Uterus (tissue), 4 donors: ENCODE measurements around the gene CRNKL1. TPM values are rescaled to one million over a fixed set of nuclear protein-coding genes. Genes with fewer than 3 reads are reported as not detected.
A peak's percentile ranks its signal among the peaks of the same experiment; 100 is the strongest.

Experiments
- DNase-seq, 2 donors: peaks; one replicate each; pipeline ENCODE4 v3.0.0-alpha.2; 2019 to 2020
- H3K27ac ChIP-seq, 2 donors: fragments of 200-600 bp; sonication (generic); 1 replicate in 1 of 2; 2 replicates in 1 of 2; pipeline ENCODE4 v1.5.1; 2016 to 2018
- H3K27me3 ChIP-seq, 2 donors: fragments of 200-600 bp; sonication (generic); one replicate each; pipeline ENCODE4 v1.5.1; 2018 to 2019; ENCODE audit warnings: control low read depth in 1 of 2
- H3K36me3 ChIP-seq, 2 donors: fragments of 200-600 bp; sonication (generic); one replicate each; pipeline ENCODE4 v1.5.1; 2019; ENCODE audit warnings: control low read depth in 1 of 2
- H3K4me1 ChIP-seq, 2 donors: fragments of 200-600 bp; sonication (generic); one replicate each; pipeline ENCODE4 v1.5.1; 2018 to 2019; ENCODE audit warnings: control low read depth in 1 of 2
- H3K4me3 ChIP-seq, 2 donors: fragments of 200-600 bp; sonication (generic); 1 replicate in 1 of 2; 2 replicates in 1 of 2; pipeline ENCODE4 v1.5.1; 2018 to 2019; ENCODE audit warnings: mild to moderate bottlenecking in 1 of 2
- H3K9me3 ChIP-seq, 2 donors: fragments of 200-600 bp; sonication (generic); one replicate each; pipeline ENCODE4 v1.5.1; 2019; ENCODE audit warnings: control low read depth in 1 of 2
- CTCF ChIP-seq, 4 experiments: fragments of 200-600 bp in 2 of 4; fragments of 450-650 bp in 2 of 4; sonication (generic) in 2 of 4; IDR thresholded peaks; one replicate each; pipeline ENCODE4 v1.5.1; 2016 to 2019; ENCODE audit warnings: antibody characterized with exemption in 4 of 4, mild to moderate bottlenecking in 2 of 4, moderate library complexity in 1 of 4
- POLR2A ChIP-seq, 2 donors: fragments of 450-650 bp; IDR thresholded peaks; one replicate each; pipeline ENCODE4 v1.6.1; 2016; ENCODE audit warnings: antibody characterized with exemption in 2 of 2, mild to moderate bottlenecking in 1 of 2, moderate library complexity in 1 of 2
- intact Hi-C: fragments of 100-400 bp; cut with DNase I; formaldehyde crosslinking; loops from one replicate; pipeline ENCODE4 v1.15.1; 2023; ENCODE audit warnings: low total_unique reads
- total RNA-seq, 4 donors: library from RNA; depleted of rRNA in 3 of 4; stranded (reverse); fragments of >200 nt in 3 of 4; gene quantifications; one replicate each; pipeline versions ENCODE4 v1.1.0 to v1.2.4, GENCODE V29; 2014 to 2023
- donor health status: DM: yes; HTN: yes; CAD: no.

Gene CRNKL1
- total RNA-seq, 4 donors from 2014 or later = 21.8 to 58.4 (median 38.4) TPM

GRCh38 chr20:19991854-19992253 lies 60.4 kb downstream of the CRNKL1 start:
- Histone ChIP-seq H3K9me3 (no peaks in the 10 kb centered on the region), H3K36me3 (no peaks in the 10 kb centered on the region), H3K4me1 (peaks cover 7 to 13% of the 10 kb centered on the region in 2 donors), H3K27ac (peak overlapping the region in 1 of 2 donors; percentile 67), H3K27me3 (no peaks in the 10 kb centered on the region), H3K4me3 (no peak overlapping the region)
- DNase-seq = no peak
- intact Hi-C loops = loop anchor here (10.0 kb wide), 2 partner anchors 177 to 297 kb away; no protein-coding TSS in a partner anchor
- TF ChIP-seq CTCF (IDR thresholded peaks at IDR 0.05) = no peak
- no peak for TF ChIP-seq POLR2A (IDR thresholded peaks at IDR 0.05)

GRCh38 chr20:19991308-19991707 lies 61.0 kb downstream of the CRNKL1 start:
- Histone ChIP-seq H3K27ac (no peak overlapping the region), H3K4me3 (no peak overlapping the region), H3K4me1 (peaks cover 12 to 13% of the 10 kb centered on the region in 2 donors), H3K36me3 (no peaks in the 10 kb centered on the region), H3K9me3 (no peaks in the 10 kb centered on the region), H3K27me3 (no peaks in the 10 kb centered on the region)
- intact Hi-C loops = loop anchor here (10.0 kb wide), 2 partner anchors 177 to 297 kb away; no protein-coding TSS in a partner anchor
- no peak for DNase-seq
- TF ChIP-seq CTCF (IDR thresholded peaks at IDR 0.05) = no peak
- TF ChIP-seq POLR2A (IDR thresholded peaks at IDR 0.05) = no peak

GRCh38 chr20:19990850-19991249 lies 61.4 kb downstream of the CRNKL1 start:
- Histone ChIP-seq H3K4me1 (peaks cover 13 to 14% of the 10 kb centered on the region in 2 donors), H3K9me3 (no peaks in the 10 kb centered on the region), H3K36me3 (no peaks in the 10 kb centered on the region), H3K27me3 (no peaks in the 10 kb centered on the region), H3K27ac (no peak overlapping the region), H3K4me3 (no peak overlapping the region)
- intact Hi-C loops = loop anchor here (10.0 kb wide), 2 partner anchors 176 to 296 kb away; no protein-coding TSS in a partner anchor
- TF ChIP-seq CTCF (IDR thresholded peaks at IDR 0.05) = no peak
- no peak for TF ChIP-seq POLR2A (IDR thresholded peaks at IDR 0.05)
- no peak for DNase-seq

- H3K36me3 ChIP-seq = no peaks in the 10 kb centered on the region
- no peaks in the 10 kb centered on the region for H3K9me3 ChIP-seq
- intact Hi-C loops = no loop called here
- no peak for DNase-seq
- H3K4me1 ChIP-seq = peaks cover under 1 to 8% of the 10 kb centered on the region in 2 donors
- no peak overlapping the region for H3K4me3 ChIP-seq
- no peaks in the 10 kb centered on the region for H3K27me3 ChIP-seq
- peak overlapping the region; percentile 30 to 73 for H3K27ac ChIP-seq
- TF ChIP-seq POLR2A (IDR thresholded peaks at IDR 0.05) (no peak), CTCF (IDR thresholded peaks at IDR 0.05) (no peak)
Observed at GRCh38 chr20:19987046-19987445, 65.2 kb downstream of the CRNKL1 start.

- peak overlapping the region; percentile 30 to 73 for H3K27ac ChIP-seq
- DNase-seq = peak; percentile 63 to 71
- H3K9me3 ChIP-seq = no peaks in the 10 kb centered on the region
- intact Hi-C loops = no loop called here
- no peaks in the 10 kb centered on the region for H3K27me3 ChIP-seq
- H3K4me3 ChIP-seq = no peak overlapping the region
- H3K36me3 ChIP-seq = no peaks in the 10 kb centered on the region
- H3K4me1 ChIP-seq = peaks cover 7 to 8% of the 10 kb centered on the region in 2 donors
- TF ChIP-seq POLR2A (IDR thresholded peaks at IDR 0.05) (no peak), CTCF (IDR thresholded peaks at IDR 0.05) (no peak)
Observed at GRCh38 chr20:19986419-19986818, 65.8 kb downstream of the CRNKL1 start.

Other genes starting within 250 kb of the CRNKL1 start
- 10 to 100 TPM; 24.7 to 55.7 (median 35.2) TPM for gene NAA20, start 35.1 kb downstream of the CRNKL1 start, total RNA-seq
- gene CFAP61, start 66 bp upstream of the CRNKL1 start, total RNA-seq = 1 to 10 TPM in 3 of 4 donors, not detected in 1; 3.0 to 8.2 (median 7.5) TPM